KOPT-K1 (cell line): Measurements from ENCODE around the gene TIMMDC1.

Experiments used
- H3K27ac ChIP-seq: fragments of 200-600 bp; sonication (generic); 2 replicates; pipeline ENCODE4 v1.5.1; 2016; ENCODE audit warnings: antibody characterized with exemption, mild to moderate bottlenecking, low read depth, low read length; ENCODE audit not compliant: poor library complexity, severe bottlenecking
- H3K36me3 ChIP-seq: fragments of 200-600 bp; sonication (generic); 2 replicates; pipeline ENCODE4 v1.5.1; 2017; ENCODE audit warnings: antibody characterized with exemption, mild to moderate bottlenecking, low read length, moderate library complexity; ENCODE audit not compliant: insufficient read depth
- H3K9me3 ChIP-seq: fragments of 200-600 bp; sonication (generic); 2 replicates; pipeline ENCODE4 v1.5.1; 2017; ENCODE audit warnings: antibody characterized with exemption, low read length, mild to moderate bottlenecking; ENCODE audit not compliant: insufficient read depth, poor library complexity, severe bottlenecking

Gene TIMMDC1

GRCh38 chr3:119494597-119494996, 3.8 kb upstream of the TIMMDC1 start:
- H3K9me3 ChIP-seq: no peaks in the 10 kb centered on the region
- H3K27ac ChIP-seq: no peak overlapping the region
- H3K36me3 ChIP-seq: peaks cover 31% of the 10 kb centered on the region

- H3K27ac ChIP-seq: peak overlapping the region; percentile 78
- H3K9me3 ChIP-seq: no peaks in the 10 kb centered on the region
- peaks cover 8% of the 10 kb centered on the region for H3K36me3 ChIP-seq
Observed at GRCh38 chr3:119497820-119498185, 544 bp upstream of the TIMMDC1 start.

- Histone ChIP-seq H3K27ac (no peak overlapping the region), H3K36me3 (peaks cover 27% of the 10 kb centered on the region), H3K9me3 (no peaks in the 10 kb centered on the region)
Observed at GRCh38 chr3:119500265-119500664, 1.9 kb downstream of the TIMMDC1 start.

- Histone ChIP-seq H3K27ac (no peak overlapping the region), H3K9me3 (no peaks in the 10 kb centered on the region), H3K36me3 (peaks cover 34% of the 10 kb centered on the region)
Observed at GRCh38 chr3:119500901-119501300, 2.6 kb downstream of the TIMMDC1 start.

GRCh38 chr3:119506631-119507030, 8.3 kb downstream of the TIMMDC1 start:
- H3K36me3 ChIP-seq: peaks cover 61% of the 10 kb centered on the region
- H3K27ac ChIP-seq: peak overlapping the region; percentile 71
- H3K9me3 ChIP-seq: no peaks in the 10 kb centered on the region

GRCh38 chr3:119507404-119507803, 9.1 kb downstream of the TIMMDC1 start:
- peak overlapping the region; percentile 71 for H3K27ac ChIP-seq
- peaks cover 64% of the 10 kb centered on the region for H3K36me3 ChIP-seq
- H3K9me3 ChIP-seq: no peaks in the 10 kb centered on the region

- peak overlapping the region; percentile 71 for H3K27ac ChIP-seq
- H3K36me3 ChIP-seq: peaks cover 66% of the 10 kb centered on the region
- no peaks in the 10 kb centered on the region for H3K9me3 ChIP-seq
Observed at GRCh38 chr3:119508172-119508845, 10.0 kb downstream of the TIMMDC1 start.

GRCh38 chr3:119510690-119511089, 12.3 kb downstream of the TIMMDC1 start:
- Histone ChIP-seq H3K27ac (no peak overlapping the region), H3K36me3 (peaks cover 69% of the 10 kb centered on the region), H3K9me3 (no peaks in the 10 kb centered on the region)

- Histone ChIP-seq H3K36me3 (peaks cover 86% of the 10 kb centered on the region), H3K9me3 (peaks cover 4% of the 10 kb centered on the region), H3K27ac (no peak overlapping the region)
Observed at GRCh38 chr3:119514637-119515036, 16.3 kb downstream of the TIMMDC1 start.

- Histone ChIP-seq H3K9me3 (peaks cover 15% of the 10 kb centered on the region), H3K27ac (no peak overlapping the region), H3K36me3 (peaks cover 94% of the 10 kb centered on the region)
Observed at GRCh38 chr3:119517112-119517511, 18.8 kb downstream of the TIMMDC1 start.

- H3K9me3 ChIP-seq: peaks cover 15% of the 10 kb centered on the region
- peaks cover 98% of the 10 kb centered on the region for H3K36me3 ChIP-seq
- no peak overlapping the region for H3K27ac ChIP-seq
Observed at GRCh38 chr3:119518026-119518425, 19.7 kb downstream of the TIMMDC1 start.

- peaks cover 11% of the 10 kb centered on the region for H3K9me3 ChIP-seq
- H3K36me3 ChIP-seq: peaks cover 58% of the 10 kb centered on the region
- H3K27ac ChIP-seq: no peak overlapping the region
Observed at GRCh38 chr3:119524931-119525662, 26.8 kb downstream of the TIMMDC1 start.

GRCh38 chr3:119527714-119528113, 29.4 kb downstream of the TIMMDC1 start:
- Histone ChIP-seq H3K36me3 (peaks cover 33% of the 10 kb centered on the region), H3K27ac (no peak overlapping the region), H3K9me3 (no peaks in the 10 kb centered on the region)

- Histone ChIP-seq H3K36me3 (peaks cover 12% of the 10 kb centered on the region), H3K27ac (no peak overlapping the region), H3K9me3 (no peaks in the 10 kb centered on the region)
Observed at GRCh38 chr3:119529883-119530282, 31.5 kb downstream of the TIMMDC1 start.

GRCh38 chr3:119530456-119530855, 32.1 kb downstream of the TIMMDC1 start:
- no peaks in the 10 kb centered on the region for H3K9me3 ChIP-seq
- H3K36me3 ChIP-seq: peaks cover 7% of the 10 kb centered on the region
- H3K27ac ChIP-seq: no peak overlapping the region

- Histone ChIP-seq H3K27ac (no peak overlapping the region), H3K36me3 (0 out of 2 replicates have a peak, but pooled peaks cover 2% of the 10 kb centered on the region), H3K9me3 (no peaks in the 10 kb centered on the region)
Observed at GRCh38 chr3:119531151-119531550, 32.8 kb downstream of the TIMMDC1 start.
